Daoy (cell line): ENCODE data around the gene SLC25A4. TPM values are rescaled to one million over a fixed set of nuclear protein-coding genes. Genes with fewer than 3 reads are reported as not detected.
"Not testable (repeated sequence)": the region's sequence is repeated elsewhere in the genome, so short reads cannot be mapped to it uniquely, and the experiment has no call there.

ENCODE experiments used
- DNase-seq: peaks from one replicate; pipeline ENCODE4 v3.0.0-alpha.2; 2015; ENCODE audit warnings: low read depth
- total RNA-seq: library from RNA; depleted of rRNA; stranded (reverse); fragments of >200 nt; shearing (Covaris generic); gene quantifications from 2 replicates; pipeline ENCODE4 v1.2.3, GENCODE V29; 2014; rRNA removed

The SLC25A4 gene
- total RNA-seq, 1 experiment from 2014 or later: 16.2 TPM

DNA sequence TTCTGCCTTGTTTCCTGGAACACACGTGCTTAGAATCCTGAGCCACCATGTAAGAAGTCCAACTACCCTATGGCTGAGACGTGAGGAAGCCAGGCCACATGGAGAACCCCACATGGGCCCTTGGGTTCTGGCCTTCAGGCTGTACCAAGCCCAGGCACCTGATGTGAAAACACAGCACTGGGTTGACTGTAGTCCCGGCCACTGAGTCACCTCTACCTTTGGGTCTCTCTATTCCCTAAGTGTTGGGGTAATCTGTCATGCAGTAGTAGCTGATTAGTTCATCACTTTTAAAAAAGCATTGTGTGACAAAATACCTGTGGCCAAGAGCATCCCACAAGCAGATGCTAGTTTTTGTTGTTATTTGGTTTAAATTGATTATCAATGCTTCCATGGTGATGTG, 36.4 kb downstream of the SLC25A4 start:
- no peak for DNase-seq

GRCh38 chr4:185182239-185182638, 39.2 kb downstream of the SLC25A4 start:
- no peak for DNase-seq

DNA sequence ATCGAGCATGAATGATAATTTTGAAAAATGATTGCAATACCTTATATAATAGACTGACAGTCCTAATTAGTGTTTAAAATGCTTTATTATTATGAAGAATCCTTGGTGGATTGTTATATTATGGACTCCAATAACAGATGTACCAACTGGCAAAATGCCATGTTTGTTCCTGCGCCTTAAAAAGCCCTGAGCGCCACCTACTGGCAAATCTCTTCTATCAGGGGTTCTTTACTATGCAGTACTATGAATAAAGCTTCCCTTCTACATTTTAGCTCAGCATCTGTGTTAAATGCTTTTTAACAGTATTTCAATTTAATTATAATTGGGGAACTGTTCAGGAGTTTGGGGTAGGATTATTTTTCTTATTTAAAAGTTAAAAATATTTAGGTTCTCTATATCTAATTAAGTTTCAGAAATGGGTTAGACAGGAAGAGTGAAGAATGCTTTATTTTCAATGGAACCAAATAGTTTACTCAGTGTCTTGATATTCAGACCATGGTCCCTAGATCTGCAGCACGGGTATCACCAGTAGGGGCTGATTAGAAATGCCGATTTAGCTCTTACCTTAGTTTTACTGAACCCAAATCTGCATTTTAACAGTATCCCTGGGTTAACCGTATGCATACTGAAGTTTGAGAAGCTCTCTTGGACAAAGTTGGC, 40.7 kb downstream of the SLC25A4 start:
- DNase-seq: peak; percentile 61

DNA sequence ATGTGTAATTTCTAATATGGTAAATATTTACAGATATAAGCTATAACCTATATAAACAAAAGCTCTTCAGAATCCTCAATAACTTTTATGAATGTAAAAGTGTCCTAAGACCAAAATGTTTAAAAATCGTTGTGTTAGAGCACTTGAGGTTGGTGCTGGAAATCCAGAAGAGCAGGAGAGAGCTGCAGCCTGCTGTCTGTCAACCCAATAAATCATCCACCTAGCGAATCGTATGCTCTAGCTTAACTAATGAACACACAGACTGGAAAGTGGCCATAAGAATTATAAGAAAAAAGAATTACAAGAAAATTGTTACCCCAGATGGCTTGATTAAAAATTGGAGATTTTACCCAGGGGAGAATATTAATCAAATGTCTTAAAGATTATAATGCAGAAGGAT, 43.7 kb downstream of the SLC25A4 start:
- no peak for DNase-seq

GRCh38 chr4:185189606-185190305, 46.7 kb downstream of the SLC25A4 start:
- DNase-seq: no peak

GRCh38 chr4:185190306-185190856, 47.3 kb downstream of the SLC25A4 start:
- no peak for DNase-seq

- no peak for DNase-seq
These were observed 49.0 kb downstream of the SLC25A4 start for GRCh38 chr4:185192059-185192458.

- no peak for DNase-seq
These were observed 52.1 kb downstream of the SLC25A4 start for GRCh38 chr4:185194924-185195888.

GRCh38 chr4:185196437-185196836, 53.4 kb downstream of the SLC25A4 start:
- DNase-seq: no peak

DNA sequence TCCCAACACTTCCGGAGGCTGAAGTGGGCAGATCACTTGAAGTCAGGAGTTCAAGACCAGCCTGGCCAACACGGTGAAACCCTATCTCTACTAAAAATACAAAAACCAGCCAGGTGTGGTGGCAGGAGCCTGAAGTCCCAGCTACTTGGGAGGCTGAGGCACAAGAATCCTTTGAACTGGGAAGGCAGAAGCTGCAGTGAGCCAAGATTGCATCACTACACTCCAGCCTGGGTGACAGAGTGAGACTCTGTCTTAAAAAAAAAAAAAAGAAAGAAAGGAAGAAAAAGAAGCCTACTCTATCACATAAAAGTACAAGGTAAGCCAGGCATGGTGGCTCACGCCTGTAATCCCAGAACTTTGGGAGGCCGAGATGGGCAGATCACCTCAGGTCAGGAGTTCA, 55.1 kb downstream of the SLC25A4 start:
- DNase-seq: not testable (repeated sequence)

Other genes with a start within 250 kb of the SLC25A4 start
- gene HELT, start 124.8 kb upstream of the SLC25A4 start, total RNA-seq: not detected in 2 replicates
- 19.6 and 22.3 TPM in 2 replicates for gene CFAP97, start 60.7 kb downstream of the SLC25A4 start, total RNA-seq
- gene SNX25, start 66.3 kb downstream of the SLC25A4 start, total RNA-seq: 12.6 and 14.8 TPM in 2 replicates